EH (cell line): Measurements from ENCODE around the gene RNH1.
A peak's percentile ranks its signal among the peaks of the same experiment; 100 is the strongest.
"Not testable (repeated sequence)": the region's sequence is repeated elsewhere in the genome, so short reads cannot be mapped to it uniquely, and the experiment has no call there.

Experiments used
- DNase-seq: peaks from one replicate; pipeline ENCODE4 v3.0.0-alpha.2; 2015; ENCODE audit warnings: low read depth

RNH1 gene

DNA sequence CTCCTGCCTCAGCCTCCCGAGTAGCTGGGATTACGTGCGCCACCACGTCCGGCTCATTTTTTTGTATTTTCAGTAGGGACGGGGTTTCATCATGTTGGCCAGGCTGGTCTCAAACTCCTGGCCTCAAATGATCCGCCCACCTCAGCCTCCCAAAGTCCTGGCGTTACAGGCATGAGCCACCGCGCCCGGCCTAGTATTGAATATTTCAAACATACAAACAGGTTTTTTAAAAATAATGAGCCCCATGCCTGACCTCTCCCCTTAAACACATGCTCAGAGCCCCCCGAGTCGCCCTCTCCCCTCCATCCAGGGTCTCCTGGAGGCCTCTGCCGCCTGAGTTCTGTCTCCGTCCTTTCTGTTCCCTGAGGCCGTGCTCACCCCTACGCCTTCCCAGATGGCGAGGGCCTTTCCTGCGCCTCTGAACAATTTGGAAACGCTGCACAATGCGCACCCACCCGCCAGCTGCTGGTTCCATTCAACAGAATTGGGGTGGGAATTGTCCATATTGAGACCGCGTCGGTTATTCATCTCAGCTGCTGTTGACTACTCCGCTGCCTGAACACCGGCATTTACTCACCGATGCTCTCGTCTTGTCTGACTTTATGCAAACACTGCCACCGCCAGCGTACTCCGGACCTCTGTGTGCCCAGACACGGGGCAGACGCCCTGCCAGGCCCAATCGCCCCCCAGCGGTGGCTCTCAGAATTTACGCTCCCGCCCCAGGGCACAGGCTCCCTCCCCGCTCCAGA is 13.6 kb upstream of the RNH1 start:
- DNase-seq: no peak

DNA sequence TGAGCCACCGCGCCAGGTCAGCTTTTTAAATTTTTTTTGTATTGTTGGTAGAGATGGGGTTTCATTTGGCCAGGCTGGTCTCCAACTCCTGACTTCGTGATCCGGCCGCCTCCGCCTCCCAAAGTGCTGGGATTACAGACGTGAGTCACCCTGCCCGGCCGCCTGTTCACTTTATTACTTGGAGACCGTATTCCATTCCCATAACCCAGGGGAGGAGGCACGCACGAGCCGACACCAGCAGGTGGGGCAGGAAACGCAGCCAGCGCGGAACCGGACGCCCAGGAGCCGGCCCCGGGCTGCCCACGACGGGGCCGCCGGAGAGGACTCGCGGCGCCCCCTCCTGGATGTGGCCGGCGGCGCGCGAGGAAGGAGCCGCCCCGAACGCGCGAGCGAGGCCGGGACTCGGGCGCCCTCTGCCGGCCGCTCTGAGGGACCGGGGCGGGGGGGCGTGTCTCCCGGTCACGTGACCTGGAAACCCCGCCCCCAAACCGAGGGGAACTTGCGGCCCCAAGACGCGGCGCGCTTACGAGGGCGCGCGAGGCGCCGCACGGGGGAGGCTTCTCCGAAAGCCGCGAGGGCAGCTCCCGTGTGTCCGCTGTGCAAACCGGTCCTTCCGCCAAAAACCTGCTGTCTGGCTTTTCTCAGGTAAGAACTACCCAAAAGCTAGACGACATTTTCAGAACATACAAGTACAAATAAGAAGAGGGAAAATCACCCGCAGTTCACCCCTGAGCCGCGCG is 11.6 kb upstream of the RNH1 start:
- DNase-seq: peak; percentile 99

DNA sequence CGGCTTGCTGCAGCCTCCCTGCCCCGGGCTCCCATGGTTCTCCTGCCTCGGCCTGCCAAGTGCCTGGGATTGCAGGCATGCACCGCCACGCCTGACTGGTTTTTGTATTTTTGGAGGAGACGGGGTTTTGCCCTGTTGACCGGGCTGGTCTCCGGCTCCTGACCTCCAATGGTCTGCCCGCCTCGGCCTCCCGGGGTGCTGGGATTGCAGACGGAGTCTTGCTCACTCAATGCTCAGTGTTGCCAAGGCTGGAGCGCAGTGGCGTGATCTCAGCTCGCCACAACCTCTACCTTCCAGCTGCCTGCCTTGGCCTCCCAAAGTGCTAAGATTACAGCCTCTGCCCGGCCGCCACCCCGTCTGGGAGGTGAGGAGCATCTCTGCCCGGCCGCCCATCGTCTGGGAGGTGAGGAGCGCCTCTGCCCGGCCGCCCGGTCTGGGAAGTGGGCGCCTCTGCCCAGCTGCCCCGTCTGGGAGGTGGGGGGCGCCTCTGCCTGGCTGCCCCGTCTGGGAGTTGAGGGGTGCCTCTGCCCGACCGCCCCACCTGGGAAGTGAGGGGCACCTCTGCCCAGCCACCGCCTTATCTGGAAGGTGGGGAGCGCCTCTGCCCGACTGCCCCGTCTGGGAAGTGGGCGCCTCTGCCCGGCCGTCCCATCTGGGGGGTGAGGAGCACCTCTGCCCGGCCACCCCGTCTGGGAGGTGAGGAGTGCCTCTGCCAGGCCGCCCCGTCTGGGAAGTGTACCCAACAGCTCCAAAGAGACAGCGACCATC is 10.1 kb upstream of the RNH1 start:
- DNase-seq: not testable (repeated sequence)

DNA sequence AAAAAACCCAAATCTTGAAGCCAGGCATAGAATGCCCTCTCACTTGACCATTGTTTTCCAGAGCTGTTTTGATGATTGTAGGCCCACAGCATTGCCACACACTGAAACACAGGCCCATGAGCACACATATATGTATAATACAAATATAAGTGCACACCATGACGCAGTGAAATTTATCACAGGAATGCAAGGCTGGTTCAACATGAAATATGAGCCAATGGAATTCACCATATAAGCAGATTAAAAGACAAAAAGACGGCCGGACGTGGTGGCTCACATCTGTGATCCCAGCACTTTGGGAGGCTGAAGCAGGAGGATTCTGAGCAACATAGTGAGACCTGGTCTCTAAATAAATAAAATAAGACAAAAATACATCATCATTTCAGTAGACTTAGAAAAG is 9.4 kb upstream of the RNH1 start:
- DNase-seq: no peak

DNA sequence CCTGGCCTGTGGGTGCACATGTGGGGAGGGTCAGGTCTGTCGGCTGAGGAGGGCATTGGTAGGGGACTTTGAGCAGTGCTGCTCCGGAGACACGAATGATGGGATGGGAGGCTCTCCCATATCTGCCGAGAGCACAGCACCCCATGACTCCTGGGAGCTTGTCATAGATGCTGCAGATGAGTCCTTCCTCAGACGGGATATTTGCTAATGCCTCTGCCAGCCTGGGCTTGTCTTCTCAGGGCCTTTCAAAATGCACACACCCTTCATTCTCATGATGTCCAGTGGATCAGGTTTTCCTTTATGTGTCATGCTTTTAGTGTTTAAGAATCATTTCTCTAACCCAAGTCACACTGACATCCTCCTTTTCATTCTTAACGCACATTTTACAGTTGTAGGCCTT is 8.1 kb upstream of the RNH1 start:
- no peak for DNase-seq

DNA sequence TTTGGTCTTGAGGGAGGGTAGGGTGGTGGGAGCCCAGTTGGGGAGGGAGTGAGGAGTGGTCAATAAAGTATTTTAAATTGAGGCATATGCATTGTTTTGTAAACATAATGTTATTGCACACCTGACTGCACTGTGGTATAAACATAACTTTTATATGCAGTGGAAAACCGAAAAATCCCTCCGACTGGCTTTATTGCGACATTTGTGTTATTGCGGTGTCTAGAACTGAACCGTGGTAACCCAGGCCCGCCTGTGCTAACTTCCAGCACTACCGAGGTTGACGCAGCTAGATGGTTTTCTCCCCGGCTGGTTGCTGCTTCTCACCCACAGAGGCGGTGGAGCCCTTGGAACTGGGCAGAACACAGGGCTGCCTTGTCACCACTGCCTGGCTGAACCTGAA is 7.6 kb upstream of the RNH1 start:
- DNase-seq: no peak

DNA sequence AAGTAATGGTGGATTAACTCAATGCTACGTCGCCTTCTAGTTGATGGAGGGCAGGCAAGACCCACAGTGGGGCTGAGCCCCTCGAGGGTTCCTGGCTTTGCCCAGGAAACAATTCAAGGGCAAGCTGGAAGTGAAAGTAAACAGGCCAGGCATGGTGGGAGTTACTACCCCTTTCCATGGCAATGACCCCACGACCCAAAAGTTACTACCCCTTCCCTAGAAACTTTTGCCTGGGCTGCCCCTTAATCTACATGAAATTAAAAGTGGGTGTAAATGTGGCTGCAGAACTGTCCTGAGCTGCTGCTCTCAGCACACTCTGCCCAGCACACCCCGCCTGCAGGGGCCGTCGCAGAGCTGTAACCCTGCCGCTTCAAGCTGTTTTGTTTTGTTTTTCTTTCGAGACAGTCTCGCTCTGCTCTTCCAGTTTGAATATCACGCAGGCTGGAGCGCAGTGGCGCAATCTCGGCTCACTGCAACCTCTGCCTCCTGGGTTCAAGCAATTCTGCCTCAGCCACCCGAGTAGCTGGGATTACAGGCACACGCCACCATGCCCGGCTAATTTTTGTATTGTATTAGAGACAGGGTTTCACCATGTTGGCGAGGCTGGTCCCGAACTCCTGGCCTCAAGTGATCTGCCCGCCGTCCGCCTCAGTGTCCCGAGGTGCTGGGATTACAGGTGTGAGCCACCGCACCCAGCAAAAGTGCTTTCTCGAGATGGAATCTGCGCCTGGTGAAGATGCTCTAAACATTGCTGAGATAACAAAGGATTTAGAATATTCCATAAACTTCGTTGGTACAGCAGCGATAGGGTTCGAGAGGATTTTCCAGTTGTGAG is 5.9 kb upstream of the RNH1 start:
- no peak for DNase-seq

DNA sequence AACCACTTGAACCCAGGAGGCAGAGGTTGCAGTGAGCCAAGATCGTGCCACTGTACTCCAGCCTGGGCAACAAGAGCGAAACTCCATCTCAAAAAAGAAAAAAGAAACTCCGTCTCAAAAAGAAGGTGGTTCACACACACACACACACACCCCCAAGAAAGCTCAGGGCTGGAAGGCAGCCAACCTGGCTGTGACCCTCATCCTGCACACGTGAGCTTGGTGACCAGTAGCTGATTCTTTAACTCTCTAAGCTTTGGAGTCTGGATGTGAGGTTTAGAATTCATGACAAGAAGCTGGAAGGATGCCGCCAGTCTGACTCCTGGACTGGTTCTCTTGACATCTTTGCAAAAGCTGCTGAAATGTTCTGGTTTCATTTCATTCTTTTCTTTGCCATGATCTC is 1.9 kb upstream of the RNH1 start:
- DNase-seq: no peak

DNA sequence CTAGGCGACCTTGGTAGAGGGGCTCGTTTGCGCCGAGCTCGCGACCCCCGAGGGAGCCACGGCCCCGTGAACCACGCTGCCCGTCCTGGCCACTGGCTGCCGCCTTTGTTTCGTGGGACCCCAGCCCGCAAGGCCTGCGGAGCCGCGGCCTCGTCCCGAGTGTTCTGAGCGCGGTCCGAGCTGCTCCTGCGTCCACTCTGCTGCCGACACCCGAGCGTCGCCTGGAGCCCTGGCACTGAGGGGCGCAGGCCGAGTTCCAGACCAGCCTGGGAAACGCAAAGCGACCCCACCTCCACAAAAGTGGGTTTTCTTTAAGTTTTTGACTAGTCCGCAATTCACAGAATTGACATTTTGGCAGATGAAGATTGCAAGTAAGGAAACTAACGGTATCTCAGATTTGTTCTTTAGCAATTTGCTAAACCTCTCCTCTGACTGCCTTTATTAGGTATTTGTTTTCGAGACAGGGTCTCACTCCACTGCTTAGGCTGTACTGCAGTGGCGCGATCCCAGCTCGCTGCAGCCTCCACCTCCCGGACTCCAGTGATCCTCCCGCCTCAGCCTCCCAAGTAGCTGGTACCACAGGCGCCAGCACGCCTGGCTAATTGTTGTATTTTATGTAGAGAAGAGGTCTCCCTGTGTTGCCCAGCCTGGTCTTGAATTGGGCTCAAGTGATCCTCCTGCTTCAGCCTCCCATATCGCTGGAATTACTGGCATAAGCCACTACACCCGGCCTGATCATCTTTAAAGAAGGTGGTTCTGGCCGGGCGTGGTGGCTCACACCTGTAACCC is 879 bp upstream of the RNH1 start:
- no peak for DNase-seq

DNA sequence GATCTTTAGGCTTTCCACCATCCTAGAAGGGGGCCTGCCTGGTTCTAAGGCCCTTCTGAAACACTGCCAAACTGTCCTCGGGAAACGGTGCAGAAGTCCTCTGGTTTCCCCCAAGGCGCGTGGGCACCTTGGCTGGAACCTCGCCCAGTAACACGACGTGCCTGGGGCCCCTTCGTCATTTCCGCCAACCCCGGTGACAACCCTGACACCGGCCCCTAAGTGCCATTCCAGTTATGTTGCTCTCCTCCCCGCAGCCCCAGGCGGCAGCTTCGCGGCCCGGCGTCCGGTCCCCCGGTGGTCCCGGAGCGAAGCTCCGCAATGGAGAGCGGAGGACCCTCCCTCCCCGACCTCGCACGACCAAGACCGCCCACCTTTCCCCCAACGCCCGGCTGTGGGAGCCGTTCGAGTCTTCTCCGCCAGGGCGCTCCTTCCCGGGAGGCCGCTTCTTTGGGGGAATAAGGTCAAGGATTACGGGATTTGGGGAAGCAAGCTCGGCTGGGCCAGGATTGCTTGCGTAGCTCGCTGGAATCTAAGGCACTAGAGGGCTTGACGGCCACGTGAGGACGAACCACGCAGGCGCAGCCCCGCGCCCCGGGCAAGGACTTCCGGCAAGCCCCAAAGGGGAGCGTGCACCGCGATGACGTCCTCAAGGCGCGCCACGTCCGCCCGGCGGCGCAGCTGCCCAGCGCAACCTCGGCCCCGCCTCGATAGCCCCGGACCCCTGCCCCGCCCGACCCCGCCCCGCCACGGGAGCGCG is 626 bp downstream of the RNH1 start:
- DNase-seq: peak; percentile 97

DNA sequence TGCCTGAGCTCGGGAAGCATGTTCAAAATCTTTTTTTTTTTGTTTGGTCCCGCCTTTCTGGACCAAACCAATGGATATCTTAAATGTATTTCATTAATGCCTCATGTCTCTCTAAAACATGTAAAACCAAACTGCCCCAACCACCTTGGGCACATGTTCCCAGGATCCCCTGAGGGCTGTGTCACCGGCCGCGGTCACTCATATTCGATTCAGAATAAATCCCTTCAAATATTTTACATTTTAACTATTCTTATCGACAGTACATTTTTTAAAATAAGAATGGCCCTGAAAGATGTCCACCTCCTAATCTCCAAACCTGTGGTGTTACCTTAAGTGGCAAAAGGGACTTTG is 2.1 kb downstream of the RNH1 start:
- DNase-seq: no peak

DNA sequence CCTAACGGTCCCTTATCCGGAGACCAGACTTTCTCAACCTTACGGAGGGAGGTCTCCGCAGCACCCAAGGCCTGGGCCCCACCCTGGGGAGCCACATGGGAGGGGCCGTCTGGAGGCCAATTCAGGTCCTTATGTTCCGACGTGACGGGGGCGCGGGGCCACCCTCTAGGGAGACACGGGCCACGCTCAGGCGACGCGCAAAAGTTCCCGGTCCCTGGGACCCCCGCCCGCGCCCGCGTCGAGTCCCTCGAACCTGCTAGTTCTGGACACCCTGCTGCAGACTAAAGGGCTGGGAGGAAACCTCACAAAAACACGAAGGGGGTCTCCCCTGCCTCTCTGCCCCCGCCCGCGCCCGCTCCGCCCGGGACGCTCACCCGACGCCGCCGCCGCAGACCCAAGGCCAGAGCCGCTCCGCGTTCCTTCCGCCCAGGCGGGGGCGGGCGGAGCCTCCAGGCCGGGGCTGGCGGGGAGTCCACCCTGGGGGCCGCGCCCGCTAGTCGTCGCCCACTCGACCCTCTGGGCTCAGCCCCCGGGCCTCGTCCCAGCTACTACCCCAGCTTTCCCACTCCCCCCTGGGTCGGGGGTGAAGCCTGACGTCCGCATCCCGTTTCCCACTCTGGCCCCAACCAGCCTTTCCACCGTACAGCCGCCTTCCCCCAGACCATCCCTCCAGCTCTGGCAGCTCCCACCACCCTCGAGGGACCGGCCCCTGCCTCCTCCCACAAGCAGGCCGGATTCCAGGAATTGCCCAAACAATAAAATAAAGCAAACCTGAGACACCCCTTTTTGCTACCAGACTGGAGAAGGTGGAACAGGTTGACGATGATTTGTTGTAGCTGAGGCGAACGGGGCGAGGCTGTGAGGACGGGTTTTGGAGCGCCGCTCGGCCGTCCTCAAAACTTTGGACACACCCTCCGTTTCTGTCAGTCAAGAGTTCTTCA is 2.7 kb downstream of the RNH1 start:
- peak; percentile 54 for DNase-seq

DNA sequence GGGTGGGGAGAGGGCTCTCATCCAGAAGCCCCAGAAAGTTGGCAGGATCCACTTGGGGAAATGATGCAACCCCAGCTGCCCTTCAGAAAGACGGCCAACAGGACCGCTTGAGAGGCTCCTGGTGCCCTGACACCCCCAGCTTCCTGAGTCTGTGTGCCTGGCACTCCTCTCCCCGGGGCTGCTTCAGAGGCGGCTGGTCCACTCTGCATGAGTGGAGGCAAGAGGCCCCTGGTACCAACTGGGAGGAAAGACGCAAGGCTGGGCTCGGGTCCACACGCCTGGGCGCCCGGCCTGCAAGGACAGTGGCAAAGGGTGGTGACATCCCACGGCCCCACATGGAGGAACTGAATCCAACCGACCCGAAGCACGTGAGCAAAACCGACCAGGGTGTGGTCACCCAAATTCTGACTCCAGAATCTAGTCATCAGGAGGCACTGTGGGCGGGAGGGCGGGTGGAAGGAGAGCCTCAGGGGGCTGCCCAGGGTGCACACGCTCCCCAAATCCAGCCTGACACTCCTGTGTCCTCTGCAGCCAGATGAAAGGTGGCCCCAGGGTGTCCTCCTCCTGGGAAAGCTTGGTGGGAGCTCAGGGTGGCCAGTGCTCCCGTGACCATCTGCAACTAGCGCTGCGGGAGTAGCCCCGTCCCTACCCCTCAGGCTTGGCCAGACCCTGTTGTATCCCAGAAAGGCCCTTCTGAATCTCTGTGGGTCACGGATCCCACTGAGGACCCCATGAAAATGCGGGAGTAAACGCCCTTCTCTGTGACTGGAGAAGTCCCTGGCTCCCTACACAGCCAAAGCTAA is 3.7 kb downstream of the RNH1 start:
- DNase-seq: peak; percentile 48

DNA sequence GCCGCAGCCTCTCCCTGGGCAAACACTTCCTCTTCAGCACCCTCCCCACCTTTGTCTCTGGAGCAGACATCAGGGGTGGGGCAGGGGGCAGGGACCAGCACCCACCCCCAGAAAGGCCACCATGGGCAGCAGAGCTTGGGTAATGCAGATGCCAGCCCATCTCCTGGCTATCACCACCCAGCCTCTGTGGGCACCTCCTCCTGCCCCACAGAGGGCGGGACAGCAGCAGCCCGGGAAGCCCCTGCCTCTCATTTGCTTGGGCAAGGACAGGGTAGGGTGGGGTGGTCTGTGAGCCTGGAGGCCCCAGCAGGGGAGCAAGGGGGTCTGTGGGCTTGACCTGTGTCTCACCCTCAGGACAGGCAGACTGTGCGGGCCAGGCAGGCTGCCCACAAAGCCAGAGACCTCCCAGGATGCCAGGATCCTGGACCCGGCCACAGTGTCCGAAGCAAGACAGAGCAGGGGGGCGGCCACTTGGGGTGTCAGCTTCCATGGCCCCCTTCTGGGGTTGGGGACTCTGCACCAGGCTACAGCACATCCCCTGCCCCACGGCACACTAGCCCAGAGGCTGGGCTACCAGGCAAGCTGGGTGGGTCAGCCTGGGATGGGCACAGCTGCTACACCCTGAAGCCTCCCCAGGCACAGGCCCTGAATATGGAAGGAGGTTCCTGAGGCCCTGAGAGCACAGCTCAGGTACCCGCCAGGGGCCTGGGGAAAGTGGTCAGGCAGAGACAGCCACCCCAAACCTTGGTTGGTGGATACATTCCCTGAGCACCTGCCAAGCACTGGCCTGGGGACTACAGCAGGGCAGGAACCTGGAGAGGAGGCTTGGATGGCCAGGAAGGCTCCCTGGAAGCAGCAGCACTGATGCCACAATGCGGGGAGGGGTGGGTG is 4.5 kb downstream of the RNH1 start:
- no peak for DNase-seq

DNA sequence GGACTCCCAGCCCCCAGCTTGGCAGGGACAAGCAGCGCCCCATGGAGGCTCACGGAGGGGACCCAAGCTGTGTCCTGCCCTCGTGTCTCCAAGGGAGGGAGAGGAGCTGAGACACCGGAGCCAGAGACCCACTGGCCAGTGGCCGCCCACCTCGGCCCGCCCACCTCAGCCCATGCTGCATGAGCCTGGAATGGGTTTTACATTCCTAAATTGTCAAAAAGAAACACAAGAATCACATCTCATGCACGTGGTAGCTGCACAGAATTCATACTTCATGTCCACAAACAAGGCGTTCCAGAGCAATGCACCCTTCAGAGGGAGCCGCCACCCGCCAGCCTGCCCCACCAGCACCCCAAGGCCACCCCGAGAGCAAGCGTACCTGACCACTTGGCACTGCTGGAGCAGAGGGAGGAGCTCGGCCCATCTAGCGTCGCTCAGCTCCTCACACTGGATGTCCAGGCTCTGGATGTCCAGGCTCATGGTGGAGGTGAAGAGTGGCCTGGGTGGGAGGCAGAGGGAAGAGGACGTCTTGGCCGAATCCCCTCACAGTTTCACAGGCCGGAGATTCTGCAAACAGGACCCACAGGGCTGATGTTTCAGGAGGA is 5.3 kb downstream of the RNH1 start:
- DNase-seq: no peak

DNA sequence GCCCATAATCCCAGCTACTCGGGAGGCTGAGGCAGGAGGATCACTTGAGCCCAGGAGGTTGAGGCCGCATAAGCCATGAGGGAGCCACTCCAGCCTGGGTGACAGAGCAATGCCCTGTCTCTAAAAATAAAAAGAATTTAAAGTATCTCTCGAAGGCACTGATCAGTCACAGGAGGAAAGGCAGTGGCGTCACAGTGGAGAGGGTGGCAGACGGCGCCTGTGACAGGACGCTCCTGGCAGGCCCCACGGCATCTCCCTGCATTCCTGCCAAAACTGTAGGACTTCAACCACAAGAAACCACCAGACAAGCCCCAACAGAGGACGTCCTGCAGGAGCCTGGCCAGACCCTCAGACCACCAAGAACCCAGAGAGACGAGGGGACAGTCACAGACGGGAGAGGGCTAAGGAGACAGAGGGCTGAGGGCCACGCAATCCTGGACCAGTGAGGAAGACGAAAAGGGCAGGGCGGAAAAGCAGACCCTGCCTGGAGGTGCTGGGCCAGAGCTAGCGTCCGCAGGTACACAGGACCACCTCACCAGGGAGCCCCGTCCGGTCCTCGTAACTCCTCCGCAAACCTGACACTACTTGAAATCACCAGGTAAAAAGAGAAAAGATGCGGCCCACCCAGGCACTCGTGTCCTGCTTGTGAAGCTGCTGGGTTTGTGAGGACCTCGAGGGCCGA is 5.9 kb downstream of the RNH1 start:
- no peak for DNase-seq
